CD4-positive, alpha-beta T cell (primary cell): ENCODE results near the gene SPATA31D3. TPM values are rescaled to one million over a fixed set of nuclear protein-coding genes. Genes with fewer than 3 reads are reported as not detected.
"Not testable (repeated sequence)": the region's sequence is repeated elsewhere in the genome, so short reads cannot be mapped to it uniquely, and the experiment has no call there.

Source experiments
- ATAC-seq: fragments of 200-7000 bp; cut with Tn5 transposase; one replicate; pipeline ENCODE4 v1.10.0; 2022; ENCODE audit warnings: mild to moderate bottlenecking; ENCODE audit not compliant: poor library complexity
- CTCF ChIA-PET: fragments of 350-600 bp; sonication (Branson Sonifier 250); formaldehyde crosslinking; loops from one replicate; lab custom pipeline; 2021; ENCODE audit warnings: antibody characterized with exemption, inconsistent platforms; lab: Charles Lee
- POLR2A ChIA-PET: fragments of 350-600 bp; sonication (Branson Sonifier 250); formaldehyde crosslinking; loops from one replicate; lab custom pipeline; 2021; ENCODE audit warnings: antibody characterized with exemption, inconsistent platforms; lab: Charles Lee
- DNase-seq, 14 experiments: peaks; one replicate each; pipeline ENCODE4 v3.0.0-alpha.2; 2013 to 2020; ENCODE audit warnings: mixed read lengths in 2 of 14
- H3K27ac ChIP-seq, 2 donors: one replicate each; pipeline versions ENCODE4 v1.5.1 to v1.7.0; 2013; ENCODE audit warnings: low read length in 2 of 2, low read depth in 1 of 2, mild to moderate bottlenecking in 1 of 2
- H3K27me3 ChIP-seq, 2 experiments: 1 replicate in 1 of 2; 2 replicates in 1 of 2; pipeline versions ENCODE4 v1.6.1 to v1.7.0; 2013; ENCODE audit warnings: low read length in 2 of 2, control low read depth in 1 of 2, mild to moderate bottlenecking in 1 of 2, moderate library complexity in 1 of 2; ENCODE audit not compliant: insufficient read depth in 2 of 2, control insufficient read depth in 1 of 2
- H3K36me3 ChIP-seq: one replicate; pipeline ENCODE4 v1.6.1; 2013; ENCODE audit warnings: low read length, control low read depth; ENCODE audit not compliant: insufficient read depth
- H3K4me1 ChIP-seq: one replicate; pipeline ENCODE4 v1.6.1; 2013; ENCODE audit warnings: low read length, control low read depth; ENCODE audit not compliant: insufficient read depth
- H3K4me3 ChIP-seq: one replicate; pipeline ENCODE4 v1.5.1; 2013; ENCODE audit warnings: mild to moderate bottlenecking, low read length, moderate library complexity
- H3K9me3 ChIP-seq, 2 experiments: 1 replicate in 1 of 2; 2 replicates in 1 of 2; pipeline versions ENCODE4 v1.6.1 to v1.7.0; 2013; ENCODE audit warnings: low read length in 2 of 2, mild to moderate bottlenecking in 2 of 2, control low read depth in 1 of 2, moderate library complexity in 1 of 2; ENCODE audit not compliant: control insufficient read depth in 1 of 2, insufficient read depth in 1 of 2
- H3K27ac Mint-ChIP-seq: one replicate; pipeline ENCODE4 v1.8.0; 2020; ENCODE audit warnings: mixed read lengths
- H3K27me3 Mint-ChIP-seq: one replicate; pipeline ENCODE4 v1.8.0; 2021; ENCODE audit warnings: mixed read lengths
- H3K36me3 Mint-ChIP-seq: one replicate; pipeline ENCODE4 v1.8.0; 2021; ENCODE audit warnings: low read depth, mixed read lengths
- H3K4me1 Mint-ChIP-seq: one replicate; pipeline ENCODE4 v1.8.0; 2021; ENCODE audit warnings: low read depth, mixed read lengths
- H3K4me3 Mint-ChIP-seq: one replicate; pipeline ENCODE4 v1.8.0; 2020; ENCODE audit warnings: mild to moderate bottlenecking, mixed read lengths
- H3K9me3 Mint-ChIP-seq: one replicate; pipeline ENCODE4 v1.8.0; 2020; ENCODE audit warnings: mixed read lengths
- intact Hi-C, 2 experiments: fragments of 100-400 bp; cut with DNase I in 1 of 2; cut with micrococcal nuclease in 1 of 2; formaldehyde crosslinking; loops; one replicate each; pipeline versions ENCODE4 v1.15.1 to v1.9.0; 2023 to 2025; cut with DNase I, micrococcal nuclease
- total RNA-seq, 174 experiments: library from RNA in 2 of 174; stranded (reverse) in 2 of 174; gene quantifications; one replicate each; pipeline ENCODE4 v1.2.3 and lab custom pipeline; 2021 to 2026
- TF ChIP-seq, protein P1 (sequence below): fragments of 200-600 bp; IDR thresholded peaks from one replicate; pipeline ENCODE4 v1.8.0; 2022; ENCODE audit warnings: antibody characterized with exemption, mild to moderate bottlenecking

Gene SPATA31D3
- total RNA-seq, 2 experiments from 2014 or later = not detected

DNA sequence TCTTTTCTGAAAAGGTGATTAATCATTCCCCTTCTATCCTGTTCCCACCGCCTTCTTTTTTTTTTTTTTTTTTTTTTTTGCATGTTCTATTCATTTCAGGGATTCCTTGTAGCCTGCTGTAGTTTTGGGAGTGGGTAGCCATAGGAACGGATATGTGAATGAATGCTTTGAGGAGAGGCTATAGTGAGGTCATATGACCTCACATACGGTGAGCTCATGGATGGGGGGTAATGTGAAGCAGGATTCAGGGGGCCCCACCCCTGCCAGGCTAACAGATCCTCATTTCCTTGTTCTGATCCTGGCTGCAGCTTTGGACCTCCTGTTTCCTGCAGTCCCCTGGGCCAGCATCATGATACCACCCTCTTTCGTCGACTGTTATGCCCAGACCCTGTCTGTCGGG, 13.2 kb upstream of the SPATA31D3 start:
- H3K4me1 ChIP-seq, DNase-seq, CTCF ChIA-PET, H3K4me3 Mint-ChIP-seq, ATAC-seq, H3K9me3 Mint-ChIP-seq, H3K4me3 ChIP-seq, H3K27me3 Mint-ChIP-seq, H3K27me3 ChIP-seq, H3K36me3 ChIP-seq, H3K36me3 Mint-ChIP-seq, H3K27ac ChIP-seq, POLR2A ChIA-PET, H3K9me3 ChIP-seq, intact Hi-C loops, H3K27ac Mint-ChIP-seq, H3K4me1 Mint-ChIP-seq: not testable (repeated sequence)

DNA sequence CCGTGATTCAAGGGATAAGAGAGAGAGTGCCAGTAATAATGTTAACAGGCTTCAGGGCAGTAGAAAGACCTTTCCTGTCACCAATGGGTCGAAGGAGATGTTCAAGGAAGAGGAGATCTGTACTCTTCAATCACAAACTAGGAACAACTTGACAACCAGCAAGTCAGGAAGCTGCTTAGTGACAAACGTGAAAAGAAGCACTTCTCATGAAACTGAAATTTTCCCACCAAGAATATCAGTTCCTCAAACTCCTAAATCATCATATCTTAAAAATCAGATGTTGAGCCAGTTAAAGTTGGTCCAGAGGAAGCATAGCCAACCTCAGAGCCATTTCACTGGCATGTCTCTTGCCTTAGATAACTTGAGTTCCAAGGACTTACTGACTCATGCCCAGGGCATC, 9.8 kb upstream of the SPATA31D3 start:
- H3K27me3 Mint-ChIP-seq, DNase-seq, H3K4me3 Mint-ChIP-seq, intact Hi-C loops, H3K27me3 ChIP-seq, ATAC-seq, H3K4me1 ChIP-seq, H3K27ac Mint-ChIP-seq, CTCF ChIA-PET, H3K9me3 Mint-ChIP-seq, H3K4me1 Mint-ChIP-seq, H3K36me3 ChIP-seq, H3K4me3 ChIP-seq, H3K9me3 ChIP-seq, H3K36me3 Mint-ChIP-seq, H3K27ac ChIP-seq, POLR2A ChIA-PET: not testable (repeated sequence)

DNA sequence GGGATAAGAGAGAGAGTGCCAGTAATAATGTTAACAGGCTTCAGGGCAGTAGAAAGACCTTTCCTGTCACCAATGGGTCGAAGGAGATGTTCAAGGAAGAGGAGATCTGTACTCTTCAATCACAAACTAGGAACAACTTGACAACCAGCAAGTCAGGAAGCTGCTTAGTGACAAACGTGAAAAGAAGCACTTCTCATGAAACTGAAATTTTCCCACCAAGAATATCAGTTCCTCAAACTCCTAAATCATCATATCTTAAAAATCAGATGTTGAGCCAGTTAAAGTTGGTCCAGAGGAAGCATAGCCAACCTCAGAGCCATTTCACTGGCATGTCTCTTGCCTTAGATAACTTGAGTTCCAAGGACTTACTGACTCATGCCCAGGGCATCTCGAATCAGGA, 5.3 kb downstream of the SPATA31D3 start:
- H3K36me3 ChIP-seq, POLR2A ChIA-PET, H3K9me3 ChIP-seq, H3K9me3 Mint-ChIP-seq, ATAC-seq, intact Hi-C loops, H3K4me3 ChIP-seq, H3K36me3 Mint-ChIP-seq, H3K4me1 Mint-ChIP-seq, H3K27me3 ChIP-seq, H3K27ac ChIP-seq, H3K27me3 Mint-ChIP-seq, H3K27ac Mint-ChIP-seq, H3K4me1 ChIP-seq, CTCF ChIA-PET, H3K4me3 Mint-ChIP-seq, DNase-seq: not testable (repeated sequence)

- Mint-ChIP-seq H3K4me1 (no peaks in the 10 kb centered on the region), H3K27me3 (no peaks in the 10 kb centered on the region), H3K4me3 (no peak overlapping the region), H3K9me3 (peaks cover 18% of the 10 kb centered on the region), H3K27ac (no peak overlapping the region), H3K36me3 (no peaks in the 10 kb centered on the region)
- intact Hi-C loops = no loop called here
- Histone ChIP-seq H3K27me3 (no peaks in the 10 kb centered on the region), H3K36me3 (no peaks in the 10 kb centered on the region), H3K4me1 (no peaks in the 10 kb centered on the region), H3K9me3 (peaks cover 5 to 18% of the 10 kb centered on the region in 2 experiments), H3K4me3 (no peak overlapping the region), H3K27ac (no peak overlapping the region)
- CTCF ChIA-PET = no interaction called here
- ATAC-seq (no peak), DNase-seq (no peak)
- POLR2A ChIA-PET = no interaction called here
- TF ChIP-seq, protein P1, sequence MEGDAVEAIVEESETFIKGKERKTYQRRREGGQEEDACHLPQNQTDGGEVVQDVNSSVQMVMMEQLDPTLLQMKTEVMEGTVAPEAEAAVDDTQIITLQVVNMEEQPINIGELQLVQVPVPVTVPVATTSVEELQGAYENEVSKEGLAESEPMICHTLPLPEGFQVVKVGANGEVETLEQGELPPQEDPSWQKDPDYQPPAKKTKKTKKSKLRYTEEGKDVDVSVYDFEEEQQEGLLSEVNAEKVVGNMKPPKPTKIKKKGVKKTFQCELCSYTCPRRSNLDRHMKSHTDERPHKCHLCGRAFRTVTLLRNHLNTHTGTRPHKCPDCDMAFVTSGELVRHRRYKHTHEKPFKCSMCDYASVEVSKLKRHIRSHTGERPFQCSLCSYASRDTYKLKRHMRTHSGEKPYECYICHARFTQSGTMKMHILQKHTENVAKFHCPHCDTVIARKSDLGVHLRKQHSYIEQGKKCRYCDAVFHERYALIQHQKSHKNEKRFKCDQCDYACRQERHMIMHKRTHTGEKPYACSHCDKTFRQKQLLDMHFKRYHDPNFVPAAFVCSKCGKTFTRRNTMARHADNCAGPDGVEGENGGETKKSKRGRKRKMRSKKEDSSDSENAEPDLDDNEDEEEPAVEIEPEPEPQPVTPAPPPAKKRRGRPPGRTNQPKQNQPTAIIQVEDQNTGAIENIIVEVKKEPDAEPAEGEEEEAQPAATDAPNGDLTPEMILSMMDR = no peak
Measured at GRCh38 chr9:81953096-81953495, 9.8 kb downstream of the SPATA31D3 start.
